Stimulated activated CD4-positive, alpha-beta T cell treated with anti-CD3 and anti-CD28 coated beads, Interleukin-12 subunit alpha, Interleukin-12 subunit beta, amount 100 ng/mL, for 24 hours (primary cell): Measurements from ENCODE around the gene EIPR1.

Experiments
- DNase-seq, 2 experiments: peaks; one replicate each; pipeline ENCODE4 v3.0.0-alpha.2; 2020; ENCODE audit warnings: low read depth in 2 of 2

Gene EIPR1

GRCh38 chr2:3267869-3268704, 109.5 kb downstream of the EIPR1 start:
- no peak for DNase-seq

DNA sequence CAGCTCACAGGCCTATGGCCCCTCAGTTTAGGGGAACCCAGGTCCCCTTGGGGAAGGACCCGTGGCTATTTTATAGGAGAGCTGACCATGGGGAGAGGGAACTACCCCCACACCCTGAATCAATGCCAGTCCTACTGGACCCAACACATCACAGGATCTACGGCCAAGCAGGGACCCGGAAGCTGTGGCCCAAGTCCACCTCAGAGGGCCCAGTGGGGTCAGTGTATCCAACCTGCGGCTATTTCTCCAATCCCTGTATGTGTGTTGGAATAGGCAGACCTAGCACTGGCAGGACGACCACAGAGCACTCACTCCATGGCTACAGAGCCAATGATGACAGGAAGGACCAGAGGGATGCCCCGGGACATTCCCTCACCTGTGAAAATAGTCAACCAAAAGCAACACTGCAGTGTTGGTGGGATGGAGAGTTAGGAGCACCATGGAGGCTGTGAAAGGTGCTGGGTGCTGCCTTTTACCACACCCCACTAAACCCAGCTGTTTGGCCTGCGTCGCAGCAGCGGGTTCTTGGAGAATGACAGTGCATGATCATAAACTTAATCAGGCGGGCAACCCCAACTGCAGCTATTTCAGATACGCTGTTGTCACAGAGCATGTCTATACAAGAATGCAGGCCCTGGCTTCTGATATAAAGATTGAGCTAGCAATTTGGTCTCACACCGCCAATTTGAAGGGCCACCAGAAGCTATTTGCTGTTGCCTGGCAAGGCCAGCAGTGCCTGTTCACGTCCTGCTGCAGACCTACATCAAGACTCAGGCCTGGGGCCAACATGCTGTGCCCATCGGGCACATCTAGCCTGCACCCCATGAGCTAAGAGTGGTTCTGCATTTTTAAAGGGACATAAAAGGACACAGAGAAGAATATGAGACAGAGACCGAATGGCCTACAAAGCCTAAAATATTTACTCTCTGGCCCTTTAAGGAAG, 110.4 kb downstream of the EIPR1 start:
- no peak for DNase-seq

- no peak for DNase-seq
Observed at GRCh38 chr2:3265981-3266924, 111.4 kb downstream of the EIPR1 start.

GRCh38 chr2:3265471-3265870, 112.1 kb downstream of the EIPR1 start:
- DNase-seq, result no peak

GRCh38 chr2:3264010-3264744, 113.4 kb downstream of the EIPR1 start:
- DNase-seq, result no peak

- DNase-seq, result no peak
Observed at GRCh38 chr2:3263487-3263886, 114.1 kb downstream of the EIPR1 start.

- no peak for DNase-seq
Observed at GRCh38 chr2:3262437-3263388, 114.9 kb downstream of the EIPR1 start.

DNA sequence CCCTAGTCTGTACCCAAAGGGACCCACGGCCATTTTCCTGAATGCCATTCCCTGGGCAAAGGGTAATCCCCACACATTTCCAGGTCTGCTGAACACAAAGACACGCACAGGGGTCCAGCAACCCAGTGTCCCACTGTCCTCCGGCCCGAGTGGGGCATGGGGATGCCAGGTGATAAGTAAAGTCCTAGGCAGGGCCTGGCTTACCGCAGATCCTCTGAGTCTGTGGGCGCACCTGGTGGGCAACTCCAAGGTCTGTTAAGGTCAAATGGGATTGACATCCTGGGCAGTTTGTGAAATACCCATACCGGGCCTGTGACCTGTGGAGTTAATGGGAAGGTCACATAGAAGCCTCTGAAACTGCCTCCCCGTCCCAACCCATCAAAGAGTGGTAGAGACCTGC, 116.1 kb downstream of the EIPR1 start:
- no peak for DNase-seq

DNA sequence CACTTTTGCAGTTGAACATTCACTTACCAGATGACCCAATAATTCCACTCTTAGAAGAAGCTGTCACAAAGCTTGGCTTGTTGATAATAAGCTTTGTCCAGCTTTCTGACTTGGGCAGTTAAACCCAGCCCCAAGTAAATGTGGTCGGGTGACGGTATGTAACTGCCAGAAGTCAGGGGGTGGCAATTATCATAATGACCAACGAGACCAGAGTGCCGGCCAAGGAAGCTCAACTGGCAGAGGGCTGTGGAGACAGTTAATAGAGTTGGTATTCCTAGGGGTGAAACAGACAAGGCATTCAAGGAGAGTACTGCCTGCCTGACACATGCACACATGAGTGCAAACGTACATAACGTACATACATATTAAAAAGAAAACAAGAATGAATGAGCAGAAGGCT, 116.7 kb downstream of the EIPR1 start:
- no peak for DNase-seq

- no peak for DNase-seq
Observed at GRCh38 chr2:3257826-3258225, 119.8 kb downstream of the EIPR1 start.

GRCh38 chr2:3257166-3257565, 120.5 kb downstream of the EIPR1 start:
- DNase-seq, result no peak

DNA sequence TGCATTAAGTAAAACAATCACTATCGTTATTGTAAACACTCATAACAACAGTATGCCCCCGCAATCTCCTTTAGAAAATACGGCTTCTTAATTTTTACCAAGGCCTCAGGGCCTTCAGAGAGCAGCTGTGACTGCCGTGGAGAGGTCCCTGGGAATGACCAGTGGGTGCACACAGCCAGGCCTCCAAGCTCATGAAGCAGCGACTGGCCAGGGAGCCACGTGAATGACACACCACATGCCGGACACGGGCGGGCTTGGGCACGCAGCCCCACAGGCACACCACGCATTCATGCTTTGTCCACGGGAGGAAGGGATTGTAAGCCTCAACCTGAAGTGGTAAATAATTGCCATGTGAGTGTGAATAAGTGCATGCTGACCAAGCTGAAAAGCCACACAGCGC, 121.0 kb downstream of the EIPR1 start:
- no peak for DNase-seq

DNA sequence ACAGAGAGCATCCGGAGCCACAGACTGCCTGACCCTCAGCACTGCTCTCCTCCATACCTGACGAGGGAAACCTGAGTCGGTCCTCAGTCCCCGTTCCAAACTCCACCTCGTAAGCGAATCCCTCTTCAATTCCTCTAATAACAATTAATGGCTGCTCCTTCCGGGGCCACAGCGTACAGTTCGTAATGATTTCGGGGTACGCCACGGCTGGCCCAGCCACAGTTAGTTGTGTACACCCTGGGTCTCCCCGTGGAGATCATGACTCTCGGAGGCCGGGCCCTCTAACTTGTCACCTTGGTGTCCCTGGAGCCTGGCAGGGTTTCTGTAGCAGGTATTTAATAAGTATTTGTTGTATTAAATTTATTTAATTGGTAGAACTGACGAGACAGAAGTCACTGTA, 121.5 kb downstream of the EIPR1 start:
- no peak for DNase-seq

GRCh38 chr2:3254442-3254941, 123.1 kb downstream of the EIPR1 start:
- no peak for DNase-seq

GRCh38 chr2:3253913-3254441, 123.6 kb downstream of the EIPR1 start:
- no peak for DNase-seq

DNA sequence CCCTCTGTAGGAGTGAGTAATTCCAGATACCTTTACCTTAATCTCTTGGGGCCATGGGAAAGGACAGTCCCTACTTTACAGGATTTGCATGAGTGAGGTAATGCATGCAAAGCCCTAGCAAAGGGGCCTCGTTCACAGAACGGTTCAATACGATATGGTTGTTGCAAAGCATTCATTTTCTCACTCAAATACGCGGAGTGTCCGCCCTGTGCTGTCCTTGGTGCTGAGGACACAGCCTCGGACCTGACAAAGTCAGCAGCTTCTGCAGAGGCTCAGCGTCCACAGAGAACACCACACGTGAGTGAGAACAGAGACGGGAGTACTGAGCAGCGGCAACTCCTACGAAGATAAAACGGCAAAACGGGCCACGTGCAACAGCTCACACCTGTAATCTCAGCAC, 125.7 kb downstream of the EIPR1 start:
- DNase-seq, result no peak

GRCh38 chr2:3249476-3249962, 128.1 kb downstream of the EIPR1 start:
- no peak for DNase-seq

DNA sequence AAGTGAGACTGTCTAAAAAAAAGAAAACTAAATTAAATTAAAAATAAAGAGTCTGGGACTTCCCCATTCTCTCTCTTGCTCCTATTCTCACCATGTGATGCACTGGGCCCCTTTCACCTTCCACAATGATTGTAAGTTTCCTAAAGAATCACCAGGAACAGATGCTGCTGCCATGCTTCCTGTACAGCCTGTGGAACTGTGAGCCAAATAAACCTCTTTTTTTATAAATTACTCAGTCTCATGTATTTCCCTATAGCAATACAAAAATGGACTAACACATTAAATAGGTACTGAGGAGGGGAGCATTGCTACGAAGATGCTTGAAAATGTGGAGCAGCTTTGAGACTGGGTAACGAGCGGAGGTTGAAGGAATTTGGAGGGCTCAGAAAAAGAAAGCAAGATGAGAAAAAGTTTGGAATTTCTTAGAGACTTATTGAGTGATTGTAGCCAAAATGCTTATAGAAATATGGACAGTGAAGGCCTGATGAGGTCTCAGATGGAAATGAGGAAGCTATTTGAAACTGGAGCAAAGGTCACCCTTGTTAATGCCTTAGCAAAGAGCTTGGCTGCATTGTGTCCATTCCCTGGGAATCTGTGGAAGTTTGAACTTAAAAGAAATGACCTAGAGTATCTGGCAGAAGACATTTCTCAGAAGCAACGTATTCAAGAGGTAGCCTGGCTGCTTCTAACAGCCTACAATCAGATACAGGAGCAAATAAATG, 128.7 kb downstream of the EIPR1 start:
- DNase-seq, result no peak
